A172 (cell line): ENCODE data around the gene ADPGK. TPM values are rescaled to one million over a fixed set of nuclear protein-coding genes. Genes with fewer than 3 reads are reported as not detected.

Source experiments
- DNase-seq: peaks from one replicate; pipeline ENCODE4 v3.0.0-alpha.2; 2015; ENCODE audit warnings: low spot score
- total RNA-seq: library from RNA; depleted of rRNA; stranded (reverse); fragments of >200 nt; shearing (Covaris generic); gene quantifications from 2 replicates; pipeline ENCODE4 v1.2.3, GENCODE V29; 2014

Gene ADPGK
- total RNA-seq, 1 experiment from 2014 or later: 69.7 TPM

GRCh38 chr15:72790302-72790910, 6.8 kb upstream of the ADPGK start:
- DNase-seq: no peak

- no peak for DNase-seq
These were observed 4.0 kb upstream of the ADPGK start for GRCh38 chr15:72787526-72787925.

GRCh38 chr15:72786676-72787345, 3.3 kb upstream of the ADPGK start:
- DNase-seq: no peak

GRCh38 chr15:72786242-72786641, 2.7 kb upstream of the ADPGK start:
- DNase-seq: no peak

GRCh38 chr15:72785841-72786240, 2.3 kb upstream of the ADPGK start:
- DNase-seq: no peak

GRCh38 chr15:72785432-72785831, 1.9 kb upstream of the ADPGK start:
- DNase-seq: no peak

- no peak for DNase-seq
These were observed 908 bp upstream of the ADPGK start for GRCh38 chr15:72784456-72784876.

GRCh38 chr15:72783004-72783639, 436 bp downstream of the ADPGK start:
- peak; percentile 13 for DNase-seq

- no peak for DNase-seq
These were observed 1.1 kb downstream of the ADPGK start for GRCh38 chr15:72782274-72783003.

- no peak for DNase-seq
These were observed 1.9 kb downstream of the ADPGK start for GRCh38 chr15:72781631-72782030.

GRCh38 chr15:72778796-72779195, 4.8 kb downstream of the ADPGK start:
- DNase-seq: no peak

GRCh38 chr15:72774696-72775383, 8.7 kb downstream of the ADPGK start:
- DNase-seq: no peak

- DNase-seq: no peak
These were observed 12.2 kb downstream of the ADPGK start for GRCh38 chr15:72771329-72771725.

- DNase-seq: no peak
These were observed 12.8 kb downstream of the ADPGK start for GRCh38 chr15:72770673-72771328.

GRCh38 chr15:72766780-72767179, 16.8 kb downstream of the ADPGK start:
- DNase-seq: no peak

GRCh38 chr15:72766025-72766424, 17.5 kb downstream of the ADPGK start:
- DNase-seq: no peak

GRCh38 chr15:72764656-72765055, 18.9 kb downstream of the ADPGK start:
- no peak for DNase-seq

- no peak for DNase-seq
These were observed 22.8 kb downstream of the ADPGK start for GRCh38 chr15:72760590-72761260.

GRCh38 chr15:72758182-72758581, 25.4 kb downstream of the ADPGK start:
- DNase-seq: peak; percentile 83

GRCh38 chr15:72754096-72754495, 29.5 kb downstream of the ADPGK start:
- DNase-seq: no peak
